Nasal cavity respiratory epithelium epithelial cell of viscerocranial mucosa (primary cell): ENCODE data around the gene FOXI3. TPM values are rescaled to one million over a fixed set of nuclear protein-coding genes. Genes with fewer than 3 reads are reported as not detected.

Source experiments
- total RNA-seq: library from RNA; depleted of rRNA; stranded (reverse); fragments of >200 nt; gene quantifications from 2 replicates; pipeline ENCODE4 v1.2.3, GENCODE V29; 2014

The FOXI3 gene
- total RNA-seq: 0.34 TPM in 1 of 2 replicates, not detected in the other

GRCh38 chr2:88452565-88452905 is at the start of gene FOXI3:
FOXI3 (minus strand) TSS chr2:88452693; CDS start chr2:88452535, 158 bp downstream.

Other genes starting within 250 kb of the FOXI3 start
- gene EIF2AK3, start 174.8 kb upstream of the FOXI3 start, total RNA-seq: 32.8 and 43.0 TPM in 2 replicates
- gene RPIA, start 239.0 kb upstream of the FOXI3 start, total RNA-seq: 6.2 and 8.3 TPM in 2 replicates